Lung (tissue), 12 donors: Measurements from ENCODE around the gene ANO1. TPM values are rescaled to one million over a fixed set of nuclear protein-coding genes. Genes with fewer than 3 reads are reported as not detected.
A peak's percentile ranks its signal among the peaks of the same experiment; 100 is the strongest.

Source experiments
- ATAC-seq: fragments of 200-7000 bp; cut with Tn5 transposase; one replicate; pipeline ENCODE4 v1.9.1; 2020; ENCODE audit warnings: moderate number of reproducible peaks; ENCODE audit not compliant: insufficient read depth, low FRiP score
- DNase-seq, 3 donors: peaks; one replicate each; pipeline ENCODE4 v3.0.0-alpha.2; 2013 to 2017
- H3K27ac ChIP-seq, 2 donors: one replicate each; pipeline ENCODE4 v1.5.1; 2013; ENCODE audit warnings: mild to moderate bottlenecking in 2 of 2, moderate library complexity in 2 of 2, control low read depth in 1 of 2, inconsistent platforms in 1 of 2, low read depth in 1 of 2, low read length in 1 of 2
- H3K27me3 ChIP-seq, 3 donors: one replicate each; pipeline ENCODE4 v1.5.1; 2013; ENCODE audit warnings: low read length in 2 of 3; ENCODE audit not compliant: control insufficient read depth in 3 of 3, insufficient read depth in 3 of 3
- H3K36me3 ChIP-seq, 4 donors: one replicate each; pipeline ENCODE4 v1.5.1; 2013; ENCODE audit warnings: low read length in 4 of 4, mild to moderate bottlenecking in 1 of 4, moderate library complexity in 1 of 4; ENCODE audit not compliant: control insufficient read depth in 4 of 4, insufficient read depth in 4 of 4
- H3K4me1 ChIP-seq, 5 donors: one replicate each; pipeline ENCODE4 v1.5.1; 2013; ENCODE audit warnings: low read length in 5 of 5, mild to moderate bottlenecking in 2 of 5, moderate library complexity in 1 of 5; ENCODE audit not compliant: control insufficient read depth in 5 of 5, insufficient read depth in 5 of 5
- H3K4me3 ChIP-seq: one replicate; pipeline ENCODE4 v1.5.1; 2013; ENCODE audit warnings: mild to moderate bottlenecking, control low read depth, moderate library complexity
- H3K9ac ChIP-seq, 2 donors: one replicate each; pipeline ENCODE4 v1.5.1; 2013; ENCODE audit warnings: low read length in 2 of 2, control low read depth in 1 of 2; ENCODE audit not compliant: insufficient read depth in 1 of 2
- H3K9me3 ChIP-seq, 4 donors: one replicate each; pipeline ENCODE4 v1.5.1; 2013; ENCODE audit warnings: low read length in 3 of 4, mild to moderate bottlenecking in 1 of 4, moderate library complexity in 1 of 4; ENCODE audit not compliant: control insufficient read depth in 4 of 4, insufficient read depth in 3 of 4
- CTCF ChIP-seq: IDR thresholded peaks from 2 replicates; pipeline ENCODE4 v1.5.1; 2012; ENCODE audit warnings: mild to moderate bottlenecking; ENCODE audit errors: control extremely low read depth, extremely low read depth
- WGBS, 2 donors: extraction: QIAGEN DNeasy Blood & Tissue Kit; methylation state at CpG; one replicate each; pipeline ENCODE4 v1.1.7; 2013; 5-methylcytosine and 5-hydroxymethylcytosine counted together
- polyA plus RNA-seq, 2 donors: library from polyadenylated mRNA; stranded (reverse); fragments of 200-250 nt; gene quantifications; one replicate each; pipeline ENCODE4 v1.2.1, GENCODE V29; 2013
- total RNA-seq, 2 donors: library from RNA; depleted of rRNA in 1 of 2; stranded (reverse); fragments of >200 nt in 1 of 2; gene quantifications; one replicate each; pipeline ENCODE4 v1.2.1, GENCODE V29; 2014 to 2021
- donor health status: control.
- donor health status: control.
- donor health status: Bipolar disorder and iron deficiency.
- donor health status: healthy.
- donor health status: DM: yes; HTN: yes; CAD: no.

ANO1 gene
- total and polyA plus RNA-seq, 4 donors: 1.2 to 10.8 (median 5.5) TPM

GRCh38 chr11:70072461-70072860 is 5.7 kb upstream of the ANO1 start:
- WGBS, 2 donors: 66 to 69% methylated on average over 12 of the region's 12 CpGs
- peaks cover 0 to 3% (median 0%) of the 10 kb centered on the region in 4 donors for H3K9me3 ChIP-seq
- peaks cover 2 to 35% (median 4%) of the 10 kb centered on the region in 5 donors for H3K4me1 ChIP-seq
- H3K9ac ChIP-seq: no peak overlapping the region
- ATAC-seq (no peak), DNase-seq (no peak)
- no peak overlapping the region for H3K27ac ChIP-seq
- no peak for TF ChIP-seq CTCF
- no peaks in the 10 kb centered on the region for H3K36me3 ChIP-seq
- H3K4me3 ChIP-seq: no peak overlapping the region
- peaks cover 0 to 17% (median 10%) of the 10 kb centered on the region in 3 donors for H3K27me3 ChIP-seq

GRCh38 chr11:70072861-70073755 is 5.0 kb upstream of the ANO1 start:
- WGBS, 2 donors: 14 to 31% methylated on average over 21 of the region's 21 CpGs
- TF ChIP-seq CTCF: no peak
- no peak overlapping the region for H3K4me3 ChIP-seq
- H3K9me3 ChIP-seq: peaks cover 0 to 3% (median 0%) of the 10 kb centered on the region in 4 donors
- ATAC-seq (no peak), DNase-seq (peak; percentile 22 to 71 (median 65))
- no peak overlapping the region for H3K9ac ChIP-seq
- no peak overlapping the region for H3K27ac ChIP-seq
- H3K4me1 ChIP-seq: peaks cover 2 to 35% (median 4%) of the 10 kb centered on the region in 5 donors
- H3K27me3 ChIP-seq: peaks cover 0 to 23% (median 10%) of the 10 kb centered on the region in 3 donors
- no peaks in the 10 kb centered on the region for H3K36me3 ChIP-seq

GRCh38 chr11:70073871-70074371 is 4.2 kb upstream of the ANO1 start:
- Histone ChIP-seq H3K27me3 (peaks cover 0 to 23% (median 10%) of the 10 kb centered on the region in 3 donors), H3K9me3 (peaks cover 0 to 3% (median 0%) of the 10 kb centered on the region in 4 donors), H3K4me3 (no peak overlapping the region), H3K9ac (no peak overlapping the region), H3K36me3 (no peaks in the 10 kb centered on the region), H3K27ac (no peak overlapping the region), H3K4me1 (peaks cover 0 to 38% (median 4%) of the 10 kb centered on the region in 5 donors)
- ATAC-seq (peak; percentile 31), DNase-seq (peak; percentile 49 to 64 (median 51))
- no peak for TF ChIP-seq CTCF
- 32 to 48% methylated on average over 22 of the region's 22 CpGs for WGBS, 2 donors
